OCI-LY3 (cell line): Measurements from ENCODE around the gene RNF183.

Source experiments
- H2AFZ ChIP-seq: fragments of 200-600, 300-600 bp; shearing (Covaris generic); 2 replicates; pipeline ENCODE4 v1.6.0; 2014; ENCODE audit warnings: antibody characterized with exemption, low read depth, low read length
- H3K27ac ChIP-seq: fragments of 200-600, 300-600 bp; sonication (generic); 2 replicates; pipeline ENCODE4 v1.5.1; 2014; ENCODE audit warnings: mild to moderate bottlenecking, low read length, moderate library complexity, mixed read lengths
- H3K27me3 ChIP-seq: fragments of 200-600, 300-600 bp; sonication (generic); 2 replicates; pipeline ENCODE4 v1.6.1; 2014; ENCODE audit warnings: low read depth, low read length, mixed read lengths
- H3K36me3 ChIP-seq: fragments of 200-600, 300-600 bp; sonication (generic); replicated peaks from 2 replicates; pipeline ENCODE3; 2014; ENCODE audit warnings: low read depth, low read length, mixed read lengths
- H3K4me1 ChIP-seq: fragments of 300-600, 200-600 bp; sonication (generic); 2 replicates; pipeline ENCODE4 v1.6.1; 2014; ENCODE audit warnings: low read length, mixed read lengths
- H3K4me2 ChIP-seq: fragments of 200-600, 300-600 bp; sonication (generic); 2 replicates; pipeline ENCODE4 v1.6.1; 2014; ENCODE audit warnings: low read length, mixed read lengths
- H3K4me3 ChIP-seq: fragments of 300-600, 200-600 bp; sonication (generic); 2 replicates; pipeline ENCODE4 v1.5.1; 2014; ENCODE audit warnings: antibody characterized with exemption, mild to moderate bottlenecking, low read length, moderate library complexity
- H3K79me2 ChIP-seq: fragments of 300-600, 200-600 bp; shearing (Covaris generic); 2 replicates; pipeline ENCODE4 v1.6.1; 2014; ENCODE audit warnings: mild to moderate bottlenecking, low read length, mixed read lengths
- H3K9ac ChIP-seq: fragments of 300-600, 200-600 bp; shearing (Covaris generic); 2 replicates; pipeline ENCODE4 v1.6.0; 2014; ENCODE audit warnings: mild to moderate bottlenecking, low read length, moderate library complexity
- H3K9me3 ChIP-seq: fragments of 200-600, 300-600 bp; shearing (Covaris generic); 2 replicates; pipeline ENCODE4 v1.6.1; 2014; ENCODE audit warnings: low read length, mixed read lengths; ENCODE audit not compliant: insufficient read depth
- H4K20me1 ChIP-seq: fragments of 200-600, 300-600 bp; sonication (generic); 2 replicates; pipeline ENCODE4 v1.6.1; 2016; ENCODE audit warnings: low read length, mixed read lengths; ENCODE audit not compliant: insufficient read depth
- CTCF ChIP-seq: fragments of 200-600, 300-600 bp; sonication (generic); IDR thresholded peaks from 2 replicates; pipeline ENCODE4 v1.5.1; 2014; ENCODE audit warnings: antibody characterized with exemption, low read length, low read depth
- EZH2phosphoT487 ChIP-seq: fragments of 200-600 bp; shearing (Covaris generic); IDR thresholded peaks from 2 replicates; pipeline ENCODE4 v1.6.1; 2018; ENCODE audit warnings: antibody characterized with exemption, mixed run types, low read depth

Gene RNF183

GRCh38 chr9:113340011-113340699 is 37.0 kb upstream of the RNF183 start, which contains the start of gene WDR31:
Gene WDR31 (minus strand): TSS chr9:113340275. CDS start chr9:113332022, 8,253 bp downstream.
- Histone ChIP-seq H3K36me3 (no peaks in the 10 kb centered on the region), H3K4me1 (peaks cover 15% of the 10 kb centered on the region), H3K4me3 (peak within 1 kb of the TSS; percentile 96)

GRCh38 chr9:113337714-113338113 is 34.5 kb upstream of the RNF183 start:
- H3K9ac ChIP-seq, result no peak overlapping the region
- no peak overlapping the region for H3K4me3 ChIP-seq
- no peak overlapping the region for H2AFZ ChIP-seq
- H3K4me1 ChIP-seq, result peaks cover 15% of the 10 kb centered on the region
- no peak overlapping the region for H3K27ac ChIP-seq
- no peaks in the 10 kb centered on the region for H3K36me3 ChIP-seq
- no peaks in the 10 kb centered on the region for H3K9me3 ChIP-seq
- H4K20me1 ChIP-seq, result no peaks in the 10 kb centered on the region
- no peak overlapping the region for H3K4me2 ChIP-seq
- no peak for TF ChIP-seq EZH2phosphoT487
- TF ChIP-seq CTCF, result no peak
- H3K27me3 ChIP-seq, result no peaks in the 10 kb centered on the region
- H3K79me2 ChIP-seq, result no peaks in the 10 kb centered on the region

More at GRCh38 chr9:113340011-113340699, 37.0 kb upstream of the RNF183 start, which contains the start of gene WDR31:
- Histone ChIP-seq H4K20me1 (no peaks in the 10 kb centered on the region), H3K79me2 (no peaks in the 10 kb centered on the region), H3K27ac (no peak within 1 kb of the TSS), H3K9ac (peak within 1 kb of the TSS; percentile 70), H2AFZ (peak within 1 kb of the TSS; percentile 99), H3K9me3 (no peaks in the 10 kb centered on the region), H3K4me2 (peak within 1 kb of the TSS; percentile 99), H3K27me3 (no peaks in the 10 kb centered on the region)
- TF ChIP-seq CTCF (peak; percentile 8; the same call in 1 of the 2 replicates), EZH2phosphoT487 (no peak)

- no peak overlapping the region for H3K4me2 ChIP-seq
- no peak overlapping the region for H3K4me3 ChIP-seq
- H3K79me2 ChIP-seq, result no peaks in the 10 kb centered on the region
- no peaks in the 10 kb centered on the region for H3K36me3 ChIP-seq
- no peaks in the 10 kb centered on the region for H3K9me3 ChIP-seq
- no peak overlapping the region for H2AFZ ChIP-seq
- H3K27me3 ChIP-seq, result no peaks in the 10 kb centered on the region
- H4K20me1 ChIP-seq, result no peaks in the 10 kb centered on the region
- H3K9ac ChIP-seq, result no peak overlapping the region
- H3K4me1 ChIP-seq, result no peaks in the 10 kb centered on the region
- H3K27ac ChIP-seq, result no peak overlapping the region
- no peak for TF ChIP-seq CTCF
- TF ChIP-seq EZH2phosphoT487, result no peak
Observed at GRCh38 chr9:113331780-113332179, 28.6 kb upstream of the RNF183 start.

- Histone ChIP-seq H3K36me3 (no peaks in the 10 kb centered on the region), H3K4me1 (no peaks in the 10 kb centered on the region), H3K9ac (no peak overlapping the region), H3K27ac (no peak overlapping the region), H3K4me2 (no peak overlapping the region), H3K79me2 (no peaks in the 10 kb centered on the region), H2AFZ (no peak overlapping the region), H3K27me3 (no peaks in the 10 kb centered on the region), H4K20me1 (no peaks in the 10 kb centered on the region), H3K4me3 (no peak overlapping the region), H3K9me3 (no peaks in the 10 kb centered on the region)
- TF ChIP-seq CTCF (no peak), EZH2phosphoT487 (no peak)
Observed at GRCh38 chr9:113328045-113328782, 25.0 kb upstream of the RNF183 start.
